Embryonic facial prominence (tissue), 1 donor: ENCODE results near the gene EML6.

ENCODE experiments used
- DNase-seq: peaks from one replicate; pipeline ENCODE4 v3.0.0-alpha.2; 2016; ENCODE audit errors: extremely low spot score

Gene EML6

DNA sequence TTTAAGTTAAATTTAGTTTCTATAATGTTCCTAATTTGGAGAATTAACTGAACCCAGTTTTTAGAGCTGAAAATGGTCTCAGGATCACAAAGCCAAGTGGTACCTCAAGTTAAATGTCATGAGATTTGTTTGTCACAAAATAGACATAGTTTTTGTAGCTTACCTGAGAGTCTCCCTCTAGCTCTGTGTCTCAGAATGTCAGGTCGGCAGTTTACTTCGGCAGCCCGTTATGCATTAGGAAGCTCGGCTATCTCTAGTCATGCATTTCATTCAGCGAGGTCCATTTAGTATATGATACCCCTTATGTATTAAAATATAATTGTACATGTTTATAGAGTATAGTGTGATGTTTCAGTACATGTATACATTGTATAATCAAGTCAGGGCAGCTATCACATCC is 155.6 kb downstream of the EML6 start:
- DNase-seq, result no peak

DNA sequence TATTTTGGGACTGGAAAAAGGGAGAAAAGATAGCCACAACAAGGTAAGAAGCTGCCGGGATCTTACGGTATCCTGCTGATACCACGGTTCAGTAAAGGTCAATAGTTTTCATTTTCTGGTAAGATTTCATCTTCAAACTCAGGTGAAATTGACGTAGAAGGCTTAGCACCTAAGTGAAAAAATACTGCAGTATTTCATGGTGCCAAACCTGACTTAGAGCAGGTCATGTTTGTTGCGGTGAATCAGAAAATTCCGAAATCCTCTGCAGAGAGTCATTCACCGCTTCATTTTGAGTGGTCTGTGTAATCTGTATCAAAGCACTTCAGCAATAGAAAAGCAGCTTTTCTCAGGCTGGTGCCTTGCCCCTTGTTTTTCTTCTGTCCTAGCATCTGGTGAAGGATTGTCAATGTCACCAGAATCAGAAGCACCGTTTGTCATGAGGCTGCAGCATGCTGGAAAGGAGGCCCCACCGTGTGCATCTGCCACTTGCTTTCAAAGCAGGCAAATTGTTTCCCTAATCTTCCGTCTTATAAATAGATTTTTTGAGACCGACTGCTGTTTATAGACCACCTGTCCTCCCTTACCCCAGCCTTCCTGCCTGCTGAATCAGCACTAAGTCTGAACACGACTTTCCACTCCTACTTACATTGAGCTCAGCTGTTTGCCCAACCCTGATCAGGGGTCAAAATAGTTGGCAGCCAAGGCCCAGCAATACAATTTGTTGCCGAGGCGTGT is 156.3 kb downstream of the EML6 start:
- DNase-seq, result no peak

DNA sequence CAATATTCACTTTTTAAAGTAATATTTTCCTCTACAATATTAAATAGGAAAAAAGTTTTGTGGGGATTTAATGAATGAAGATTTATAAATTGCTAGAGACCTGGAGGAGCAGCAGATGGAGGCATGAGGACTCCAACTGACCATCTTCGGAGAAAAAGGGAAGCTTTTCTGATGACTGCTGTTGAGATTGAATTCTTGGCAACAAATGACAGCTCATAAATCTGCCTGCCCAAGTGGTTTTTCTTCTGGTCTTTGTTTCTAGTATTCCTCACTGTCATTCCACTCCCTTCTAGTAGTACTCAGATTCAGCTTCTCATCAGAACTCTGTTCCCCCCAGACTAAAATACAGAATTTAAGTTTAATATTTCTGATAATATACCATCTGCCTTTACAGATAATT is 157.0 kb downstream of the EML6 start:
- DNase-seq, result no peak

DNA sequence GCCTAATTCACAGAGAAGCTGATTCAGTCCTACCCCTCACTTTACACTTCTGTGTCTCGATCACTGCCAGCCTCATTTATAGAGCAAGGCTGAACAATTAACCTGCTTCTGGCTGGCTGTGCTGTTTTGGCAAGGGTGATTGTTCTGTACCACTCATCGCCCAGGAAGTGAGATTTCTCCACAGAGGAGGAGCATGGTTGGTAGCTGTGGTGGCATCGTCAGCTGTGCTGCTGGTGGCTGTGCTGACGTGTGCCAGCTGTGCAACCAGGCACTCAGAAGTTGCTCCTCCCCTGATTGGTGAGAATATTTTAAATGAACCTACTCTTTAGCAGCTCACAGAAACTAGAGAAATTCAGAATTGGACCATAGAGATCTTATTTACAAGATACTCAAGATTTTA is 158.3 kb downstream of the EML6 start:
- DNase-seq, result no peak

DNA sequence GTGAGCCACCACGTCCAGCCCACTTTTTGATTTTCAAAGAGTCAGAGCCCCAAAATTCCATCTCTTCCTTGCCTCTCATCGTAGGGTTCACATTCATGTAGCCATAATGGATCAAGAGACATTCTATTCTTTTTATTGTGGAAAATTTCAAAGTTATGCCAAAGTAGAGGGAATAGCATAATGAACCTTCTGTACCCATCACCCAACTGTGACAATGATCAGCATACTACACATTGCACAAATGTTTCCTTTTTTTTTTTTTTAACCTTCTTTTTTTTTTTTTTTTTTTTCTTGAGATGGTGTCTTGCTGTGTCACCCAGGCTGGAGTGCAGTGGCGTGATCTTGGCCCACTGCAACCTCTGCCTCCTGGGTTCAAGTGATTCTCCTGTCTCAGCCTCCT is 162.4 kb downstream of the EML6 start:
- no peak for DNase-seq

DNA sequence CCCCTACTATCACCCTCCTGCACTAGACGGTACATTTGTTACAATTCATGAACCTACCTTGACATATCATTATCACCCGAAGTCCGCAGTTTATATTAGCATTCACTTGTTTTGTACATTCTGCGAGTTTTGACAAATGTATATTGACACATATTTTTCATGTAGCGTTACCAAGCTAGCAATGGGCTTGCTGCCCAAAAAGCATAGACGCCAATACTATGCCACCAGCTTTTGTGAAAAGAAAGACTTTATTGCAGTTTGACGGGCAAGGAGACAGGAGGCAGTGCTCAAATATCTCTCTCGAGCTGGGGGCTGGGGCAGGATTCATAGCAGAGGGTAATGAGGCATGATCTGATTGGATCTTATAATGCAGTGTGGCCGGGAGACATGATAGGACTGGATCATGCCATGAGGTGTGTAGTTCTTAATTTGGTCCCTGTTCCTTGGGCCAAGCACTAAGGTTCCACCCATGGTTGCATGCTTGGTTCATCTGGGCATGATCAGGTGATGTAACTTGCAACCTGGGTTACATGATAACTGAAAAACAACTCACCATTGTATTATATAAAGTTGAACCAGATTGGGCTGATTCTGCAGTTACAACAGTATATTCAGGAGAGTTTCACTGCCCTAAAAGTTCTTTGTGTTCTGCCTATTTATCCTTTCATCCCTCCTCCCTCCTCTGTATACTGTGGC is 164.5 kb downstream of the EML6 start:
- DNase-seq, result no peak

DNA sequence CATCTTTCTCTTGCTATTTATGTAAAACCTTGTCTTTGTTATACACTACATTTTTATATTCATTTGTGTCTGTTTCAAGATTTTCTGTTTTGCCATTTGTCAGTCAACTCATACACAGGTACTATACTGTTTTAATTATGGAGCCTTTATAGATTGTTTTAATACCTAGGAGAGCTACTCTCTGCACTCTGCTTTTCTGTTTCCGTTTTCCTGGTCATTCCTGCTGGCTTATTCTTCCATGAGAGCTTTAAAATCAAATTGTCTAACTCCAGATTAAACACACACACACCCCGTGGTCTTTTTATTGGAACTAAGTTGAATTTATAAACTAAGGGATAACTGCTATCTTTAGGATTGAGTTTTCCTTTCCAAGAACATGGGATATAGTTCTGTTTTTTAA is 165.6 kb downstream of the EML6 start:
- no peak for DNase-seq

DNA sequence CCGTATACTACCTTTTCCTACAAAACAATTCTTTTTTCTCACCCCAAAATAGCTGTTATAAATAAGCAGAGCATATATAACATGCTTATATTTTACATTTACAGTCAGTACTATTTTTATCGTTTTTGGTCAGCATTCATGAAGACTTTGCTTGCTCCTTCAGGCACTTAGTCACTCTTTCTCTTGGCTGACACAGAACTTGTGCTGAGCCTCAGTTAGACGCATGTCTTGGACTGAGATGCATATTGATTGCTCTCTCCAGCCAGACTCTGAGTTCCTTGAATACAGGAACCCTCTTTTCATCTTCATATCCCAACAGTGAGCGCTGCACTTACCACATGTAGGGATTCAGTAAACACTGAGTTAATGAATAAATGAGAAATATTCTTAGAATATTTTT is 168.4 kb downstream of the EML6 start:
- no peak for DNase-seq

DNA sequence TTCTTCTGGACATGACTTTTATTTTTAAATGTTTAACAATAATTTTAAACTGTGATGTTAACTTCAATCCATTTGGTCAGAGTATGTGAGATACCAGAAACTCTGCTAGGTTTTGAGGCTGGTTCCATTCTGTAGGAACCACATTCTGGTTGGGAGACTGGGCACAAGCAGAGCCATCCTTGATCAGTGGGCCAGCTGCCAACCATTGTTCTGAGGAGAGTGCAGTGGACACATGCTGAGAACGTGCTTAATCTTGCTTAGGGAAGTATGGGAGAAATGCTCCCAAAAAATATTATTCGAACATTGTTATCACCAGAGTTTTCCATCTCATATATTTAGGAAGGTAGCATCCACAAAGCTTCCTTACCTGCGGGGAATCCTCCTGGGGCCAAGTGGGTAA is 171.0 kb downstream of the EML6 start:
- no peak for DNase-seq

DNA sequence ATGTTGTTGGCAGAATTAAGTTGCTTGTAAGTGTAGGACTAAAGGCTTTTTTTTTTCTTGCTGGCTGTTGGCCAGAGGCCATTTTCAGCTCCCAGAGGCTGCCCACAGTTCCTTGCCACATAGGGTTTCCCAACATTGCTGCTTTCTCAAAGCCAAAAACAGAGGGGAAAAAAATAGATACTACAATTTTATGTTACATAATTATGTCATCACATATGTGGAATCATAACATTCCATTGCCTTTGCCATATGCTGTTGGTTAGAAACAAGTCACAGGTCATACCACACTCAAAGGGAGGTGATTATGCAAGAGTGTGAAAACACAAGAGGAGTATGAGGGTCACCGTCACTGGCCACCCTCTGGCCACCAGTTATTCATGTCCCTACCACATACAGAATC is 172.3 kb downstream of the EML6 start:
- no peak for DNase-seq

DNA sequence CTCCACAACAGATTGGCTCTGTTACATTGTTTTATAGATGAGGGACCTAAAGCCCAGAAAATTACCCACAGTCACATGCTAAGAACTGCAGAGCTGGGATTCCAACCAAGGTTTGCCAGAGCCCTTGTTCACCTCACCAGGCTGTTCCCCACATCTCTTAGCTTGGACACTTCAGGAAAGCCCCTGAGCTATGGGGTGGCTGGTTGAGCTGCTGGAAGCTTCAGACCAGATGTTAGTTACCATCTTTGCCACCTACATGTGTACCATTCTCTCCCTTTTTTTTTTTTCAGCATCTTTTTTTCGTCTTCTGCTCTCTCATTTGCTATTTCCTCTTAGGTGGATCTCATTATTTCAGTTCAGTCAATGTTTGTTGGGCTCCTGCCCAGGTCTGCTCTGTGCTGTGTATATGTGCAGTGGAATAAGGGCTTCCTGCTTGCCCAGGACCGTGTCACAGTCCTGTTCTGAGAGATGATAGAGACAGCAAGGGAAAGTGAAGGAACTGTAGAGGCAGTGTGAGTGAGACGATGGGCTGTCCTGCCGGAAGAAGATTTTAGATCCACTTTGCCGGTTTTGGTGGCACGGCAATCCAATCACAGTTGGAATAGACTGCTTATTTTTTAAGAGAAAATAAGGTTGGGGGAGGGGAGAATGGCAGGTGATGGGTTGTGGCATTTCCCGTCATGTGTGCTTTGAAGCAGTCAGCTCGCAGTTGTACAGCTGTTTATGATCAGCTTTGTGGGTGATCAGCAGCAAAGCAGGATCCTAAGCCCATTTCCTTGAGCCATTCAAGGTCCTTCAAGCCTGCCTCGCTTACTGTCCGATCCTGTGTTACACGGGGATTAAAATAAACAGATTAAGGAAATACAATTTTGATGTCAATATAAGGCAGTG is 174.2 kb downstream of the EML6 start:
- no peak for DNase-seq

DNA sequence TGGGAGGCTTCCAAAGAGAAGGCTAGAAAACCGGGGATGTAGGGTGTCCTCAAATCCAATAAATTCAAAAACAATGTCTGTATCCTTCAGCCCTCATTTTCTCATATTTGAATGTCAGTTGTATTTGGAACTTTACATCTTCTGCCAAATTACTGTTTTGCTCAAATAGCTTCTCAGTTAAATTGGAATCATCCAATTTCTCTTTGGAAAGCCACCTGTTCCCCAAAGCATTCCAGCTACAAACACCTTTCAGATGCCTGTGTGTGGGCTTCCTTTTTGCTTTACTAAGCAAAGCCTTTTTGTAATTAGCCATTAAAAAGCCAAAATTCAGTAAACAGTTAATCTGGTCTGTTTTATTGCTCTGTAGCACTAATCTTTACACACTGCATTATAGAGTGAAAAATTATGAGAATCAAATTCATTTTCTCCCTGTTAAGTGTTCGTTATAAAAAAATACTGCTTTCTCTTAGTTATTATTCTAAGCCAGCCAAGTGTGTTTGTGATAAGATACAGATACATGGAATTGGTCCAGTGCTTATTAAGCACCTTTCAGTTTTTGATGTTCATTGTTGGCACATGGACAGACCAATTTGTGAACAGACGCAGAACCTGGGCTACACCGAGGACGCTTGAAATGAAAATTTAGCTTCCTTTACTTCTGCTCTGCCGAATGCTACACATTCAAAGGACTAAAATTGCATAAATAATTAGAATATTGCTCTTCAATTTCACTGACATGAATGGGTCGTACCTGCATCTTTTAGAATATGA is 175.2 kb downstream of the EML6 start:
- DNase-seq, result no peak

DNA sequence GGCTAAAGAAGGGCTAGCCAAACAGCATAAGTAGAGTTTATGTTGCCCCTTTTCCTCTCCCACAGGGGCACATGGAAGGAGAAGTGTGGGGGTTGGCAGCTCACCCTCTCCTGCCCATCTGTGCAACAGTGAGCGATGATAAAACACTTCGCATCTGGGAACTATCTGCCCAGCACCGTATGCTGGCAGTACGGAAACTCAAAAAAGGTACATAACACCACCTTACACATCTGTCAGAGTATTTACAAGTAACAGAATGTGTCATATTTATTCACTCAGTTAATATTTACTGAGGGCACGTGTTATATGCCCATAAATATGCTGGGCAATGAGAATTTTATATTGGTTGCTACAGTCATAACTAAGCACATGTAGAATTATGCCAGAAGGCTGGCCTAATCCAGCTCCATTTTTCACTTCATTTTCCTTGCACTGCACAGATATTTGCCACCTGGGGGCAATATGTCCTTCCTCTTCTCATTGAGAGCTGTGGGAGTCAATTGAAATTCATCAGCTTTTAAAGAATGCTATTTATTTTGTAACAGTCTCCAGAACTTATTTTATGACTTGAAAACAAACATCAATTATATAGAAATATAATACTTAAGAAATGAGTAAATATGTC is 176.2 kb downstream of the EML6 start:
- DNase-seq, result no peak

DNA sequence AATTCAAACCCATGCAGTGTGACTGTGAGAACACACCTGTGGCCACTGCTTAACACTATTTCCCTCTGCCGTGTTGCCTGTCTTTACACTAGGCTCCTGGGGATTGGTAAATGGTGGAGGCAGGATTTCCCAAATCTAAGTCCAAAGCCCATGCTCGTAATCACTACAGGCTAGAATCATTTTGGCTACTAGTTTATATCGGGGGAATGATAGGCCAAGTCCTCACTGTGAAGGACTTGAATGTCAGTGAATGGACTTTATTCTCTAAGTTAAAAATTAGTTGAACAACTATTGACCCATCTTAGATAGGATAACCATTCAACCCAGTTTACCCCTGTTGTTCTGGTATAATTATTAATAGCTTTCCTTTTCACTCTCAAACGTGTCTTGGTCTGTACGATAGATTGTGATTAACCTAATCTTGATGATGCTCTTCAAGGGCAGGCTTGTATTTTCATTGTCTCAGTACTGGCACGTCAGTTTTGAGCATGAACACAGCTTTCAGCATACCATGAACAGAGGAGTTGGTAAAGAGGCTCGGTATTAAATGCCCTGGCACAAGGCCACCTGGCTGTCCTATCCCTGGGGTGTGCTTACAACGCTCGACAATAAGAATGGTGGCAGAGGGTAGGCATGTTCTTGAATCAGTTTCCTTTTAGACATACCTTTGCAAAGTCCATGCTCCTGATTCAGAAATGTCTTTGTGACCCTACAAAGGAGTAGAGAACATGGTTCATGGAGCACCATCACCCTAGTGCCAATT is 177.9 kb downstream of the EML6 start:
- no peak for DNase-seq

DNA sequence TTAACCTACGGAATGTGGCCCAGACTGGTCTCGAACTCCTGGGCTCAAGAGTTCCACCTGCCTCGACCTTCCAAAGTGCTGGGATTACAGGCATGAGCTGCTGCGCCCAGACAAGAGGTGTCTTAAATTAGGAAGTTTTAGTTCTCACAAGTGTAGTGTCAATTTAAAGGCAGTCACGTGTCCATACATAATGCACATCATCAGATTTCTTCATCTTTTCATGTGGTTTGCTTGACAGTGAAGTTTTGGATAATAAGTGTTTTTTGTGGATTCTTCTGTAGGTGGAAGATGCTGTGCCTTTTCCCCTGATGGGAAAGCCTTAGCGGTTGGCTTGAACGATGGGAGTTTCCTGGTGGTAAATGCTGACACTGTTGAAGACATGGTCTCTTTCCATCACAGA is 179.3 kb downstream of the EML6 start:
- DNase-seq, result no peak

DNA sequence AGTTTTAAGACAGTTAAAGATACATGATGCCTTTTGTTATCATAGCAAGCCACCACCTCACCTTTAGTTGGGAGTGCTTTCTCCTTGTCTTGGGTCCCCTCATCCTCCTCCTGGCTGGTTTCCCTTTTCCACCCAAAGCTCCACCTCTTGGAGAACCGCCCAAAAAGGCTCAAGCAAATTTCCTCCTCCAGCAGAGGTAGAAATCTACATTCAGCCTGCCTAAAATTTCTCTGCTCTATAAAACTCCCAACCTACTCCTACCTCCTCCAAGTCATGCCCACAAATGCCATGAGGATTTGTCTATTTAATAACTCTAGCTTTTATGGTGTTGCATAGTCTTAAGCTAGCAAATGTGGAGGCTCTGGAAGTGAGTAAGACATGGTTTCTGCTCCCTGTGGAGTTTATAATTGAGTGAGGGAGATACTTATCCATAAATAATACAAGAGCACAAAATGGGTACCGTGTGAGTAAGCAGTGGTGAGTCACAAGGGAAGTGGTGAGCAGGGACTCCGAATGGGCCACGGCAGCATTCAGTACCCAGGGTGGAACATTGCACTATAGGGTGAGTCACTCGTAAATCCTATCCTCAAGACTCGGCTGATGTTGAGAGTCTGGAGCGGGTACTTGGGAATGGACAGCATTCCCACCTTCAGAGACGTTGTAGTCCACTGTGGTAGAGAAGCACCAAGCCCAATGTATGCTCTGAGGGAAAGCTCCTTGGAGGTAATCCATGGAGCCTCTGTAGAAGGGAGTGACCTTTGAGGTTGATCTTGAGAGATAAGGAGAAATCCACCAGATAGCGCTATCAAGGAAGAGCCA is 180.5 kb downstream of the EML6 start:
- DNase-seq, result no peak

DNA sequence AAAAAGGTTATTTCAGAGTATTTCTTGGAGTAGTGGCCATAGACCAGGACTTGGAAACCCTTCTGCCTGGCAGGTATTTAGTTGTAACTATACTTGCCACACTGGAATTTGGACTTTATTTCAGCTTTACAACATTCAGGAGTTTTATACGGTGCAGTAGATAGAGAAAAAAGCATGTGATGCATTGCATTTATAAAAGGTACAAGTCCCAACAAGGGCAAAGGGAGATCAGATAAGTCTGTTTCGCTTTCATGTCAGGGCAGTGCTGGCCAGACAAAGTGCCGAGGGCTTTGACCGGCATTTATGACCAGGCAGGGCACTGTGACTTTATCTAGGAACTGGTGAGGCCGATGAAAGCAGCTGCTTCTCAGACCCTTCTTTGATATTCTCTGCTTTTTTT is 181.4 kb downstream of the EML6 start:
- no peak for DNase-seq

DNA sequence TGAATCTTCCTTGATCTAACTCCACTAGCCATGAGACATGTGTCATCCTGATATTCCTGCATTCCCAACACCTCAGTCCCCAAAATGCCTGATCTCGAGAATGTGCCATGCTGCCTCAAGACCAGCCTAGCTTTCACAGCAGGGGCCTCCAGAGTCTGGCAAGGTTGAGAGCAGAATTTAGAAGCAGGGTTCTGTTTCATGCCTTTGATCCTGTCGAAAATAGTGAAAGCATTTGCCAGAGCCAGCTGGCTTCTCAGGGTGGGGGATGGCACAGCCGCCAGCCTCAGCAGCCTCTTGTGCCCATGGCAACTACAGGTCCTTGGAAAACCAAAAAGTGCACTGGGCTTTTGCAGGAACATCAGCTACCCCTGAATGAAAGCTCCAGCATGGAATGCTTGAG is 183.3 kb downstream of the EML6 start:
- no peak for DNase-seq

DNA sequence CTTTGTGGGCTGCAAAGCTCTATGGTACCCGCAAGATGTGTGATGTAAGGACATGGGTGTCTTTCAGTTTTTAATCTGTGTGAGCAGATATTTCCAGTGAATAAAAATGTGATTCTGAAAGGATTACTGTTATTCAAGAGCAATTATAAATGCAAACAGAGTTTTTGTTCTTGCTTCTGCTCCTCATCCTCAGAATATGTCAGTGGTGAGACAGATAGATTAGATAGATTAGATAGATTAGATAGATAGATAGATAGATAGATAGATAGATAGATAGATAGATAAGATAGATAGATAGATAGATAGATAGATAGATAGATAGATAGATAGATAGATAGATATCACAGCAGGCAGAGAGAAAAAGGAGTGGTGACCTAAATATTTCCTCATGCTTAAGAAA is 184.2 kb downstream of the EML6 start:
- DNase-seq, result no peak

DNA sequence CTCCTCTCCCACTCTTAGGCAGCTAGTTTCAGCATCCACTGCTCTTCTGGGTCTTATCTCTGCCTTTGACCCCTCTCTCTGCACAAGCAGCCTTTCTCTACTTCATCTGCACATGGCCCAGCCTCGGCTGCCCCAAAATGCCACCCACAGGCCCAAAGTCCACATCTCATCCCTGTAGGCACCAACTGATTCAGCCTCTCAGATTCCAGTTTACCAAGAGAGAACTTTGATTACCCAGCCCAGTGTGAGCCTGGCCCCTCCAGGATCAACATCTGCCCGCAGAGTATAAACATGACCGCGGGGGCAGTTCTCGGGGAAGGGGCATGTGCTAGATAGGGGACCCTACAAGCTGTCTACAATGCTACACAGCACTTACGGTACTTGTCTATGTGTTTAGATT is 185.1 kb downstream of the EML6 start:
- DNase-seq, result no peak
